Measurements from ENCODE around the gene SLAMF1. TPM values are rescaled to one million over a fixed set of nuclear protein-coding genes. Genes with fewer than 3 reads are reported as not detected.

Gene SLAMF1
- total and polyA plus RNA-seq, 9 of the 15 experiments (the other 6 are each of a cell fraction or from before 2014, with no cell fraction given), result 0.04 to 0.17 (median 0.11) TPM; not detected in 4

DNA sequence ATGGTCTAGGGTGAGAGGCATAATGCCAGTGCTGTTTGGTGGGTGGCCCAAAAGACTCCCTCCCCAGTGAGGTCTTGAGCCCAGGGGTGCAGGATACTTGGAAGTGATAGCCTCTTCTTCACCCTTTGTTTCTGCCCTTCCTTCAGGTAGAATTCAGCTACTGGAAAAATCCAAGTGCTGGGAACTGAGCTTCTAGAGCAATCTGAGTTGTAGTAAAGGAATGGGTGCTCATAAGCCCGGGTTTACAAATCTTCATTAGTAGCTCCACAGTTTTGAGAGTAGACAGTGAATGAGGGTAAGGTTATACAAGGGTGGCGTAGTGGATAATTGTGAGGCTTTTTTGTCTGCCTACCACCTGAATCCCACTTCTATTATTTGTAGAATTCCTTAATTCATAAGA lies 38.3 kb downstream of the SLAMF1 start:
- ATAC-seq (no peak), FAIRE-seq (no peak), DNase-seq (ENCODE audit: extremely low read depth in 1 of 4, low spot score in 3 of 4) (no peak)
- H3K79me2 ChIP-seq (ENCODE audit: control insufficient read depth, insufficient read depth, low read length), result no peaks in the 10 kb centered on the region
- H3K4me3 ChIP-seq, result no peak overlapping the region
- no peak overlapping the region for H2AFZ ChIP-seq (ENCODE audit: low read depth, low read length)
- in situ Hi-C loops (cut with MboI) (loop anchor here (5.0 kb wide), 1 partner anchor 181 kb away; no protein-coding TSS in a partner anchor), intact Hi-C loops (cut with micrococcal nuclease) (loop anchor here (10.0 kb wide), 1 partner anchor 414 kb away; the partner anchor contains the start of gene CASQ1)
- no TSS peak for BruUV-seq (replicated peaks)
- peaks cover 0 to 22% of the 10 kb centered on the region in 2 experiments; a peak in 2 of 5 replicates for H3K4me1 ChIP-seq (replicated peaks in 1 of 2; ENCODE audit: control insufficient read depth in 2 of 2, insufficient read depth in 2 of 2, low read length in 2 of 2)
- no peaks in the 10 kb centered on the region for H3K36me3 ChIP-seq (ENCODE audit: control insufficient read depth, insufficient read depth, low read length)
- ChIA-PET POLR2A (interaction anchor here (0.6 to 1.1 kb wide), 2 partner anchors 187 to 374 kb away, joined by 3 to 7 read pairs; no protein-coding TSS in a partner anchor), CTCF (ENCODE audit: low intra/inter-chr PET ratio) (interaction anchor here (2.6 kb wide), 1 partner anchor 179 kb away, joined by 54 read pairs; no protein-coding TSS in a partner anchor)
- no peak overlapping the region for H3K27ac ChIP-seq (ENCODE audit: extremely low read depth, low read depth, low read length)
- no peak overlapping the region for H3K9ac ChIP-seq (ENCODE audit: insufficient read depth in 1 of 2, low read depth in 2 of 2, low read length in 2 of 2)
- no peaks in the 10 kb centered on the region for H4K20me1 ChIP-seq (replicated peaks; ENCODE audit: control insufficient read depth, insufficient read depth, low read length)
- no peak for TF ChIP-seq ZNF41 (CRISPR knock-in tag; conservative IDR thresholded peaks at IDR 0.05)
- TF ChIP-seq PTRF (tag; IDR thresholded peaks at IDR 0.05), result no peak
- no peak for TF ChIP-seq TRIM28 (IDR thresholded peaks at IDR 0.05)
- no peak for TF ChIP-seq SMAD4 (CRISPR knock-in tag; conservative IDR thresholded peaks at IDR 0.05)
- TF ChIP-seq PYGO2 (tag; IDR thresholded peaks at IDR 0.05), result no peak
- no peak for TF ChIP-seq ZNF121 (CRISPR knock-in tag; conservative IDR thresholded peaks at IDR 0.05)
- TF ChIP-seq NR3C1 (CRISPR knock-in tag; IDR thresholded peaks at IDR 0.05), result no peak
- no peak for TF ChIP-seq ARID3B (CRISPR knock-in tag; IDR thresholded peaks at IDR 0.05; ENCODE audit: borderline replicate concordance)
- no peak for TF ChIP-seq ZNF445 (CRISPR knock-in tag; IDR thresholded peaks at IDR 0.05; ENCODE audit: low read depth)
- TF ChIP-seq, protein P1, sequence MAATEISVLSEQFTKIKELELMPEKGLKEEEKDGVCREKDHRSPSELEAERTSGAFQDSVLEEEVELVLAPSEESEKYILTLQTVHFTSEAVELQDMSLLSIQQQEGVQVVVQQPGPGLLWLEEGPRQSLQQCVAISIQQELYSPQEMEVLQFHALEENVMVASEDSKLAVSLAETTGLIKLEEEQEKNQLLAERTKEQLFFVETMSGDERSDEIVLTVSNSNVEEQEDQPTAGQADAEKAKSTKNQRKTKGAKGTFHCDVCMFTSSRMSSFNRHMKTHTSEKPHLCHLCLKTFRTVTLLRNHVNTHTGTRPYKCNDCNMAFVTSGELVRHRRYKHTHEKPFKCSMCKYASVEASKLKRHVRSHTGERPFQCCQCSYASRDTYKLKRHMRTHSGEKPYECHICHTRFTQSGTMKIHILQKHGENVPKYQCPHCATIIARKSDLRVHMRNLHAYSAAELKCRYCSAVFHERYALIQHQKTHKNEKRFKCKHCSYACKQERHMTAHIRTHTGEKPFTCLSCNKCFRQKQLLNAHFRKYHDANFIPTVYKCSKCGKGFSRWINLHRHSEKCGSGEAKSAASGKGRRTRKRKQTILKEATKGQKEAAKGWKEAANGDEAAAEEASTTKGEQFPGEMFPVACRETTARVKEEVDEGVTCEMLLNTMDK (IDR thresholded peaks at IDR 0.05; ENCODE audit: borderline replicate concordance, insufficient read depth, low read depth, low read length, poor library complexity, severe bottlenecking), result no peak
- no peak for TF ChIP-seq TARDBP (IDR thresholded peaks at IDR 0.05)
- TF ChIP-seq NR4A1 (CRISPR knock-in tag; IDR thresholded peaks at IDR 0.05), result no peak
- no peak for TF ChIP-seq NR4A1 (tag; IDR thresholded peaks at IDR 0.05)
- no peak for TF ChIP-seq KLF10 (CRISPR knock-in tag; IDR thresholded peaks at IDR 0.05)
- no peak for TF ChIP-seq KDM2B (CRISPR knock-in tag; IDR thresholded peaks at IDR 0.05)
- no peak for TF ChIP-seq ZNF512 (tag; IDR thresholded peaks at IDR 0.05)
- no peak for TF ChIP-seq SNRNP70 (optimal IDR thresholded peaks at IDR 0.05; ENCODE audit: low read depth, low read length)
- no peak overlapping the region for H3K4me2 ChIP-seq (ENCODE audit: insufficient read depth, low read length)
- H3K9me1 ChIP-seq (ENCODE audit: control insufficient read depth, insufficient read depth, low read length), result no peaks in the 10 kb centered on the region
- WGBS (ENCODE audit: insufficient coverage, low coverage, missing lambda C conversion rate), result 50% methylated on average over 2 of the region's 2 CpGs
- peaks cover 21% of the 10 kb centered on the region for H3K9me3 ChIP-seq (replicated peaks; ENCODE audit: control insufficient read depth, insufficient read depth, low read depth, low read length)
- H3K27me3 ChIP-seq (ENCODE audit: control insufficient read depth in 2 of 2, insufficient read depth in 2 of 2, low read length in 2 of 2), result no peaks in the 10 kb centered on the region
